Measurements from ENCODE around the gene C19orf12. TPM values are rescaled to one million over a fixed set of nuclear protein-coding genes. Genes with fewer than 3 reads are reported as not detected.

C19orf12 gene
- total and polyA plus RNA-seq, 2 of the 13 experiments (the other 11 are each of a cell fraction or from before 2014, with no cell fraction given) = 17.7 to 34.4 TPM

DNA sequence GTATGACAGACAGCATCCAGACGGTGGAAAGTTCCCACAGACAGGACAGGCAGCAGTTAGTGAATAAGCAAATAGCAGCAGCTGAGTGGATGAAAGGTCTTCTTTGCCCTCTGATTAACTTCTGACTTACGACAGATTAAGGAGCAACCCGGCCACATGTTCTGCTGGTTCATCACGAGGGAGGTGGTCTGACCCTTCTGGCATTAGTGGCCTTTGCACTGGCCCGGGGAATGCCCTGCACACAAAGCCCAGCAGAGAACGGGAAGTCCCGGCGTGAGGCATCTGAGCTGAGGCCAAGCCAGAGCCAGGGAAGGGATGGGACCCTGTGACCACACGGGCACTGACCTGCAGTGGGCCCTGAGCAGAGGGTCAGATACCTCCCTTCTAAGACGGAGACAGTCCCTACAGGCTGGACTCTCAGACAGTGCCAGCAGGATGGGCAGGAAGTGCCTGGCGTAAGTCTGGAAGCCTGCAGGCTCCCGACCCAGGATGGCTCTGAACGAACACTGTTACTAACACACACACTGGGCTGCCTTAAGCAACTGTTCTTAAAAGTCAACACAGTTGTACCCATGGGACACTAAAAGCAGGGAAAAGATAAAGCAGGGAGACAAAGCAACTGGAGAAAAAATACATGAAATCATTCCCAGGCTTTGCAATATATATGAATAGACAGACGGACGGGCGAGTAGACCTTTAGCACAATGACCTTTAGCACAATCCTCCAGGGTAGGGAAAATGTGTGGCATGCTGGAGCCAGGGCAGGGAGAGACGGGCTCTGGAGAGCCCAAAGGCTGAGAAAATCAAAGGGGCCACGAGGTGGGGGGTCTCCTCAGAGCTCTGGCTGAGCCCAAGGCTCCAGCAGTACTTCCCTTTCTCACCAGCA lies 6.3 kb downstream of the C19orf12 start (continued):
- TF ChIP-seq ZXDC (CRISPR knock-in tag; IDR thresholded peaks at IDR 0.05) = no peak
- no peak for TF ChIP-seq ZMYM2 (CRISPR knock-in tag; IDR thresholded peaks at IDR 0.05)
- no peak for TF ChIP-seq RBM22 (optimal IDR thresholded peaks at IDR 0.05; ENCODE audit: low read length)
- no peak for TF ChIP-seq NFIC (IDR thresholded peaks at IDR 0.05; ENCODE audit: low read length)
- no peak for TF ChIP-seq TCF7 (IDR thresholded peaks at IDR 0.05; ENCODE audit: low read depth)
- no peak; the same call in none of the 2 replicates for TF ChIP-seq ESRRA (CRISPR knock-in tag; IDR thresholded peaks at IDR 0.05; ENCODE audit: low read depth)
- no peak for TF ChIP-seq CBFB (CRISPR knock-in tag; IDR thresholded peaks at IDR 0.05)
- TF ChIP-seq ZNF790 (CRISPR knock-in tag; IDR thresholded peaks at IDR 0.05; ENCODE audit: borderline replicate concordance) = 0 out of 2 replicates have a peak, but pooled peaks have one; percentile 51
- TF ChIP-seq TBL1XR1 (IDR thresholded peaks at IDR 0.05; ENCODE audit: borderline replicate concordance, low read length, partially characterized antibody) = peak; percentile 11
- no peak for TF ChIP-seq REL (CRISPR knock-in tag; conservative IDR thresholded peaks at IDR 0.05)
- no peak for TF ChIP-seq ETS1 (CRISPR knock-in tag; IDR thresholded peaks at IDR 0.05)
- TF ChIP-seq, protein P1, sequence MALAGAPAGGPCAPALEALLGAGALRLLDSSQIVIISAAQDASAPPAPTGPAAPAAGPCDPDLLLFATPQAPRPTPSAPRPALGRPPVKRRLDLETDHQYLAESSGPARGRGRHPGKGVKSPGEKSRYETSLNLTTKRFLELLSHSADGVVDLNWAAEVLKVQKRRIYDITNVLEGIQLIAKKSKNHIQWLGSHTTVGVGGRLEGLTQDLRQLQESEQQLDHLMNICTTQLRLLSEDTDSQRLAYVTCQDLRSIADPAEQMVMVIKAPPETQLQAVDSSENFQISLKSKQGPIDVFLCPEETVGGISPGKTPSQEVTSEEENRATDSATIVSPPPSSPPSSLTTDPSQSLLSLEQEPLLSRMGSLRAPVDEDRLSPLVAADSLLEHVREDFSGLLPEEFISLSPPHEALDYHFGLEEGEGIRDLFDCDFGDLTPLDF (CRISPR knock-in tag; IDR thresholded peaks at IDR 0.05) = no peak
- TF ChIP-seq ZNF773 (CRISPR knock-in tag; IDR thresholded peaks at IDR 0.05; ENCODE audit: borderline replicate concordance) = 0 out of 2 replicates have a peak, but pooled peaks have one; percentile 46
- no peak for TF ChIP-seq GLI4 (CRISPR knock-in tag; IDR thresholded peaks at IDR 0.05; ENCODE audit: borderline replicate concordance)
- TF ChIP-seq ZNF10 (CRISPR knock-in tag; IDR thresholded peaks at IDR 0.05; ENCODE audit: borderline replicate concordance, low read depth) = no peak
